22Rv1 (cell line): ENCODE data around the gene SCAPER.

Experiments
- CTCF ChIP-seq: fragments of 450-650 bp; IDR thresholded peaks from 2 replicates; pipeline ENCODE4 v1.5.1; 2017; ENCODE audit warnings: mild to moderate bottlenecking
- ZFX ChIP-seq: fragments of 450-650 bp; IDR thresholded peaks from 2 replicates; pipeline ENCODE4 v1.6.1; 2017; ENCODE audit warnings: antibody characterized with exemption, borderline replicate concordance

GRCh38 chr15:76553102-76553501 is 352.0 kb downstream of the SCAPER start:
- TF ChIP-seq CTCF (no peak), ZFX (no peak)
